Psoas muscle (tissue), 8 donors: Measurements from ENCODE around the gene DYRK2. TPM values are rescaled to one million over a fixed set of nuclear protein-coding genes. Genes with fewer than 3 reads are reported as not detected.

Source experiments
- ATAC-seq, 4 donors: fragments of 200-7000 bp; cut with Tn5 transposase; one replicate each; pipeline ENCODE4 v1.9.1; 2020; ENCODE audit warnings: moderate library complexity in 3 of 4, mild to moderate bottlenecking in 2 of 4
- DNase-seq, 2 donors: peaks; one replicate each; pipeline ENCODE4 v3.0.0-alpha.2; 2020
- H3K27ac ChIP-seq: fragments of 200-600 bp; one replicate; pipeline ENCODE4 v1.8.0; 2022
- H3K27me3 ChIP-seq, 3 donors: fragments of 200-600 bp in 1 of 3; one replicate each; pipeline versions ENCODE4 v1.6.1 to v1.8.0; 2013 to 2022; ENCODE audit warnings: low read length in 2 of 3, mild to moderate bottlenecking in 2 of 3, moderate library complexity in 1 of 3; ENCODE audit not compliant: insufficient read depth in 3 of 3
- H3K36me3 ChIP-seq, 2 donors: fragments of 200-600 bp in 1 of 2; one replicate each; pipeline versions ENCODE4 v1.6.1 to v1.8.0; 2013 to 2022; ENCODE audit warnings: low read depth in 1 of 2, mild to moderate bottlenecking in 1 of 2, moderate library complexity in 1 of 2; ENCODE audit not compliant: insufficient read depth in 1 of 2
- H3K4me1 ChIP-seq: fragments of 200-600 bp; one replicate; pipeline ENCODE4 v1.8.0; 2022
- H3K4me3 ChIP-seq: fragments of 200-600 bp; one replicate; pipeline ENCODE4 v1.8.0; 2022; ENCODE audit warnings: mild to moderate bottlenecking
- H3K9me3 ChIP-seq: fragments of 200-600 bp; one replicate; pipeline ENCODE4 v1.8.0; 2022
- WGBS, 3 donors: extraction: QIAGEN DNeasy Blood & Tissue Kit; methylation state at CpG; one replicate each; pipeline versions ENCODE4 v1.1.6 to v1.1.7; 2013; 5-methylcytosine and 5-hydroxymethylcytosine counted together
- intact Hi-C, 2 donors: fragments of 100-400 bp; cut with DNase I; formaldehyde crosslinking; loops; one replicate each; pipeline versions ENCODE4 v1.11.0 to v1.14.2; 2022
- polyA plus RNA-seq, 3 donors: library from polyadenylated mRNA; stranded (reverse); fragments of 200-250 nt; gene quantifications; one replicate each; pipeline ENCODE4 v1.2.3, GENCODE V29; 2013
- total RNA-seq, 4 donors: library from RNA; stranded (reverse); fragmentation: NEBNext Ultra II Directional in 2 of 4; extraction: Animal tissue kit (Norgen Biotek cat#: 25700) in 2 of 4; gene quantifications; one replicate each; pipeline versions ENCODE4 v1.2.1 to v1.2.4, GENCODE V29; 2021 to 2023
- TF ChIP-seq, protein P1 (sequence below): fragments of 200-600 bp; IDR thresholded peaks from one replicate; pipeline ENCODE4 v1.8.0; 2022; ENCODE audit warnings: antibody characterized with exemption
- donor health status: healthy with polysubstance abuse.
- donor health status: DM: no; HTN: no; CAD: no; lungs with moderate emphysema.
- donor health status: Bipolar disorder and iron deficiency.
- donor health status: healthy.
- donor health status: DM: yes; HTN: yes; CAD: no.
- donor health status: DM: no; HTN: no; CAD: no.
- donor health status: DM: no; HTN: no; CAD: no.
- donor health status: DM: yes; HTN: yes; CAD: no.

DYRK2 gene
- total and polyA plus RNA-seq, 7 donors: 2.8 to 46.4 (median 11.0) TPM

DNA sequence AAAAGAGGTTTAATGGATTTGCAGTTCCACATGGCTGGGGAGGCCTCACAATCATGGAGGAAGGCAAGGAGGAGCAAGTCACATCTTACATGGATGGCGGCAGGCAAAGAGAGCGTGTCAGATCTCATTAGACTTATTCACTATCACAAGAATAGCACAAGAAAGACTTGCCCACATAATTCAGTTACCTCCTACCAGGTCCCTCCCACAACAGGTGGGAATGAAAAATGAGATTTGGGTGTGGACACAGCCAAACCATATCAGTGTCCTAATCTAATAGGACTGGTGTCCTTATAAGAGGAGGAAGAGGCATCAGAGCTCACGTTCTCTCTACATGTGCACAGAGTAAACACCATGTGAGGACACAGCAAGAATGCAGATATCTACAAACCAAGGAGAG lies 25.9 kb downstream of the DYRK2 start:
- H3K36me3 ChIP-seq: no peaks in the 10 kb centered on the region
- WGBS, 3 donors: 34 to 61% (median 54%) methylated on average over 3 of the region's 3 CpGs
- no peaks in the 10 kb centered on the region for H3K27me3 ChIP-seq
- H3K9me3 ChIP-seq: peaks cover 4% of the 10 kb centered on the region
- H3K4me3 ChIP-seq: no peak overlapping the region
- ATAC-seq (peak; percentile 62 to 86 (median 78)), DNase-seq (no peak)
- intact Hi-C loops: no loop called here
- TF ChIP-seq, protein P1, sequence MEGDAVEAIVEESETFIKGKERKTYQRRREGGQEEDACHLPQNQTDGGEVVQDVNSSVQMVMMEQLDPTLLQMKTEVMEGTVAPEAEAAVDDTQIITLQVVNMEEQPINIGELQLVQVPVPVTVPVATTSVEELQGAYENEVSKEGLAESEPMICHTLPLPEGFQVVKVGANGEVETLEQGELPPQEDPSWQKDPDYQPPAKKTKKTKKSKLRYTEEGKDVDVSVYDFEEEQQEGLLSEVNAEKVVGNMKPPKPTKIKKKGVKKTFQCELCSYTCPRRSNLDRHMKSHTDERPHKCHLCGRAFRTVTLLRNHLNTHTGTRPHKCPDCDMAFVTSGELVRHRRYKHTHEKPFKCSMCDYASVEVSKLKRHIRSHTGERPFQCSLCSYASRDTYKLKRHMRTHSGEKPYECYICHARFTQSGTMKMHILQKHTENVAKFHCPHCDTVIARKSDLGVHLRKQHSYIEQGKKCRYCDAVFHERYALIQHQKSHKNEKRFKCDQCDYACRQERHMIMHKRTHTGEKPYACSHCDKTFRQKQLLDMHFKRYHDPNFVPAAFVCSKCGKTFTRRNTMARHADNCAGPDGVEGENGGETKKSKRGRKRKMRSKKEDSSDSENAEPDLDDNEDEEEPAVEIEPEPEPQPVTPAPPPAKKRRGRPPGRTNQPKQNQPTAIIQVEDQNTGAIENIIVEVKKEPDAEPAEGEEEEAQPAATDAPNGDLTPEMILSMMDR: no peak
- H3K4me1 ChIP-seq: peaks cover 6% of the 10 kb centered on the region
- peak overlapping the region; percentile 79 for H3K27ac ChIP-seq

DNA sequence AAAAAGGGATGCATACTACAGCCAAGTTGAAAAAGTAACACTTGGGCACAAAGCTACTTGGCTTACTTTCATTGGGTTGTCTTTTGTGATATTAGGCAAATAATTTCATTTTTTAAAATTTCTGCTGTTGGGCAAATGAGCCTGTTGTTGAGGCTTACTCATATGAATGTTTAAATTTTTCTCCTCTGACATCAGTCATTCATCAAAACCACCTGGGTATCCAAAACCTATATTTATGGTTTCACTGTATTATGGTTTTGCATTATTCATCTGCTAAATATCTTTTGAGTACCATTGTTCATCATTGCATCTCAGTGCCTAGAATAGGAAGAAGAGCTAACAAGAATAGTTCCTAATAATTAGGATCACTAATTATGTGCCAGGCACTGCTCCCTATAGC lies 28.1 kb downstream of the DYRK2 start:
- no peak for DNase-seq

DNA sequence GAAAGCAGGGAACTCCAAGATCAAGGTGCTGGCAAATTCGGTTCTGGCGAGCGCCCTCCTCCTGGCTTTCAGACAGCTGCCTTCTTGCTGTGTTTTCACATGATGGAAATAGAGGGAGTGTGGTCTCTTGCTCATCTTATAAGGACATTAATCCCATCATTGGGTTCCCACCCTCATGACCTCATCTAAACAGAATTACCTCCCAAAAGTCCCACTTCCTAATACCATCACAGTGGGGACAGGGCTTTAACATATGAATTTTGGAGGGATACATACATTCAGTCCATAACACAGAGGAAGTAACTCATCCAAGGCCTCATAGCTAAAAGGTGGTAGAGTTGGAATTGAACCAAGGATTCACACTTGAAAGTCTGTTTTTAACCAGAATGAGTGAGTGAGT lies 28.6 kb downstream of the DYRK2 start:
- intact Hi-C loops: no loop called here
- no peak for ATAC-seq
- Histone ChIP-seq H3K27ac (no peak overlapping the region), H3K36me3 (no peaks in the 10 kb centered on the region), H3K4me3 (no peak overlapping the region), H3K9me3 (peaks cover 4% of the 10 kb centered on the region), H3K4me1 (peaks cover 25% of the 10 kb centered on the region), H3K27me3 (no peaks in the 10 kb centered on the region)
- WGBS, 3 donors: 93 to 97% (median 95%) methylated on average over 3 of the region's 3 CpGs
- TF ChIP-seq, protein P1: no peak
- DNase-seq: no peak

More for the DNA sequence above, 28.1 kb downstream of the DYRK2 start:
- Histone ChIP-seq H3K27ac (no peak overlapping the region), H3K27me3 (no peaks in the 10 kb centered on the region), H3K36me3 (no peaks in the 10 kb centered on the region), H3K4me3 (no peak overlapping the region), H3K4me1 (peaks cover 22% of the 10 kb centered on the region), H3K9me3 (peaks cover 4% of the 10 kb centered on the region)
- intact Hi-C loops: no loop called here
- ATAC-seq: no peak
- TF ChIP-seq, protein P1: no peak

DNA sequence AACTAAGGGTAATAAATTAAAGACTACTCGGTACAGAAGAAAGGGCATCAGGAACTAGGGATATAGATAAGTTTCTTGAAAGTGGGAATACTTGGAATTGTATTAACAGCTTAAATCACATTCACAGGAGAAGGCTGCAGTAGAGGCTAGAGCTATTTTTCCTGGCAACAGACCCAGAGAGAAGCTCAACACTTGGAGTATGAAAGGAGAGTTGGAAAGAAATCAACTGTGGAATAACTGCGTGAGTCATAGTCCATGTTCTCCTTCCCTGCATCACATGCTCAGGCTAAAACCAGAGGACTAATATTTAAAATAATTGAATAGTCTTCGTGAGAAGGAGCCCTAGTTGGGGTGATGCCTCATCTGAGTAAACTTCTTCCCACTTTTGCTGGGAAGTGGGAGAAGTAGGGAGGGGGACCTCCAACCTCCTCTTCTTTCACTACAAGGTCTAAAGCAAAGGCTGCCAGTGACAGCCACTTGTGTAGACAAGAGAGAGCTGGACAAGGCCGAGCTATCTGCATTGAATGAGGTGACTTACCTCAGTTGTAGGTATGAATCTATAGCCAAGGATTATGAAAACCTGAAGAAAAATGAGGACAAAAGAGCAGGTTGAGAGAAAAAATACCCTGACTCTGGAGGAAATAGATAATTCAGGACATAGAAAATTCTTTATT lies 32.7 kb downstream of the DYRK2 start:
- H3K27me3 ChIP-seq: no peaks in the 10 kb centered on the region
- H3K9me3 ChIP-seq: no peaks in the 10 kb centered on the region
- TF ChIP-seq, protein P1: no peak
- no peak overlapping the region for H3K4me3 ChIP-seq
- peaks cover 37% of the 10 kb centered on the region for H3K4me1 ChIP-seq
- peak; percentile 91 to 97 (median 96) for ATAC-seq
- DNase-seq: no peak
- no peaks in the 10 kb centered on the region for H3K36me3 ChIP-seq
- intact Hi-C loops: no loop called here
- H3K27ac ChIP-seq: peak overlapping the region; percentile 83
- WGBS, 3 donors: 30 to 37% (median 34%) methylated on average over 4 of the region's 4 CpGs
